Esophagus squamous epithelium (tissue), 4 donors: ENCODE results near the gene CPED1.

Experiments
- CTCF ChIP-seq, 6 experiments: fragments of 450-650 bp in 4 of 6; fragments of 200-600 bp in 2 of 6; sonication (generic) in 2 of 6; IDR thresholded peaks; one replicate each; pipeline ENCODE4 v1.5.1; 2016 to 2019; ENCODE audit warnings: antibody characterized with exemption in 6 of 6, mild to moderate bottlenecking in 4 of 6, moderate library complexity in 4 of 6
- POLR2A ChIP-seq, 4 donors: fragments of 450-650 bp; IDR thresholded peaks; one replicate each; pipeline ENCODE4 v1.6.1; 2017; ENCODE audit warnings: antibody characterized with exemption in 4 of 4, mild to moderate bottlenecking in 4 of 4, moderate library complexity in 3 of 4

GRCh38 chr7:121153411-121153810 lies 164.9 kb downstream of the CPED1 start:
- TF ChIP-seq POLR2A (IDR thresholded peaks at IDR 0.05) (no peak), CTCF (IDR thresholded peaks at IDR 0.05) (no peak)
